H9 (cell line): Measurements from ENCODE around the gene ATP8A2. TPM values are rescaled to one million over a fixed set of nuclear protein-coding genes. Genes with fewer than 3 reads are reported as not detected.

ENCODE experiments used
- DNase-seq: peaks from one replicate; pipeline ENCODE4 v3.0.0-alpha.2; 2017
- H2AFZ ChIP-seq: one replicate; pipeline ENCODE4 v1.6.1; 2013; ENCODE audit warnings: mild to moderate bottlenecking, low read length, control low read depth, moderate library complexity
- H2AK5ac ChIP-seq: 2 replicates; pipeline ENCODE4 v1.6.1; 2013; ENCODE audit warnings: low read length, control low read depth, mixed read lengths; ENCODE audit not compliant: insufficient read length
- H2BK120ac ChIP-seq: one replicate; pipeline ENCODE4 v1.6.1; 2013; ENCODE audit warnings: low read depth, mild to moderate bottlenecking, low read length, control low read depth, inconsistent platforms; ENCODE audit not compliant: poor library complexity, severe bottlenecking
- H2BK12ac ChIP-seq: 2 replicates; pipeline ENCODE4 v1.6.1; 2013; ENCODE audit warnings: low read length, control low read depth, mixed read lengths, low read depth; ENCODE audit not compliant: insufficient read length
- H2BK15ac ChIP-seq: 2 replicates; pipeline ENCODE4 v1.6.1; 2013; ENCODE audit warnings: low read depth, low read length, control low read depth
- H2BK20ac ChIP-seq: one replicate; pipeline ENCODE4 v1.6.1; 2013; ENCODE audit warnings: low read depth, mild to moderate bottlenecking, low read length, control low read depth, inconsistent platforms; ENCODE audit not compliant: poor library complexity, severe bottlenecking
- H2BK5ac ChIP-seq: 2 replicates; pipeline ENCODE4 v1.6.1; 2013; ENCODE audit warnings: low read length, control low read depth, mixed read lengths; ENCODE audit not compliant: insufficient read length
- H3K14ac ChIP-seq: 2 replicates; pipeline ENCODE4 v1.6.1; 2013; ENCODE audit warnings: low read length, control low read depth; ENCODE audit not compliant: insufficient read depth
- H3K18ac ChIP-seq: 2 replicates; pipeline ENCODE4 v1.6.1; 2013; ENCODE audit warnings: low read depth, mild to moderate bottlenecking, mixed read lengths, low read length, control low read depth; ENCODE audit not compliant: insufficient read length
- H3K23ac ChIP-seq: 2 replicates; pipeline ENCODE4 v1.6.1; 2013; ENCODE audit warnings: low read length, control low read depth, mixed read lengths, low read depth; ENCODE audit not compliant: insufficient read length
- H3K23me2 ChIP-seq: 2 replicates; pipeline ENCODE4 v1.6.1; 2013; ENCODE audit warnings: low read depth, mild to moderate bottlenecking, mixed read lengths, low read length, control low read depth; ENCODE audit not compliant: insufficient read length, poor library complexity, severe bottlenecking
- H3K27ac ChIP-seq: 2 replicates; pipeline ENCODE4 v1.5.1; 2013; ENCODE audit warnings: low read length, control low read depth, mixed read lengths, low read depth; ENCODE audit not compliant: insufficient read length
- H3K27me3 ChIP-seq: 2 replicates; pipeline ENCODE4 v1.6.1; 2013; ENCODE audit warnings: low read length, control low read depth, inconsistent platforms; ENCODE audit not compliant: insufficient read depth
- H3K4ac ChIP-seq: 2 replicates; pipeline ENCODE4 v1.6.1; 2013; ENCODE audit warnings: low read depth, mild to moderate bottlenecking, control low read depth, inconsistent platforms, low read length, moderate library complexity
- H3K4me1 ChIP-seq: 2 replicates; pipeline ENCODE4 v1.6.1; 2013; ENCODE audit warnings: low read length, control low read depth, inconsistent platforms; ENCODE audit not compliant: insufficient read depth
- H3K4me2 ChIP-seq: 2 replicates; pipeline ENCODE4 v1.6.1; 2013; ENCODE audit warnings: low read length, control low read depth, mixed read lengths; ENCODE audit not compliant: insufficient read length, insufficient read depth
- H3K56ac ChIP-seq: 2 replicates; pipeline ENCODE4 v1.6.1; 2013; ENCODE audit warnings: low read depth, mild to moderate bottlenecking, mixed read lengths, low read length, control low read depth; ENCODE audit not compliant: insufficient read length
- H3K79me1 ChIP-seq: 2 replicates; pipeline ENCODE4 v1.6.1; 2013; ENCODE audit warnings: low read depth, mild to moderate bottlenecking, moderate library complexity, low read length, control low read depth, inconsistent platforms; ENCODE audit not compliant: insufficient read depth, poor library complexity, severe bottlenecking
- H3K79me2 ChIP-seq: 2 replicates; pipeline ENCODE4 v1.6.1; 2013; ENCODE audit warnings: low read length, control low read depth, inconsistent platforms; ENCODE audit not compliant: insufficient read depth
- H3K9ac ChIP-seq: 2 replicates; pipeline ENCODE4 v1.6.1; 2013; ENCODE audit warnings: low read length, control low read depth, mixed read lengths; ENCODE audit not compliant: insufficient read length; ENCODE audit errors: extremely low read depth
- H3K9me3 ChIP-seq: one replicate; pipeline ENCODE4 v1.6.1; 2013; ENCODE audit warnings: low read depth, low read length, inconsistent platforms; ENCODE audit not compliant: control insufficient read depth
- H3T11ph ChIP-seq: one replicate; pipeline ENCODE4 v1.6.1; 2013; ENCODE audit warnings: mild to moderate bottlenecking, low read length, control low read depth, inconsistent platforms
- H4K20me1 ChIP-seq: one replicate; pipeline ENCODE4 v1.6.1; 2013; ENCODE audit not compliant: control insufficient read depth, insufficient read length, insufficient read depth
- H4K5ac ChIP-seq: 2 replicates; pipeline ENCODE4 v1.6.1; 2013; ENCODE audit warnings: low read depth, mild to moderate bottlenecking, mixed read lengths, low read length, control low read depth; ENCODE audit not compliant: insufficient read length
- H4K8ac ChIP-seq: replicated peaks from 2 replicates; pipeline ENCODE4 v1.6.1; 2013; ENCODE audit warnings: low read length, control low read depth, mixed read lengths, low read depth; ENCODE audit not compliant: insufficient read length
- H4K91ac ChIP-seq: 2 replicates; pipeline ENCODE4 v1.6.1; 2013; ENCODE audit warnings: low read depth, mild to moderate bottlenecking, moderate library complexity, mixed read lengths, low read length, control low read depth; ENCODE audit not compliant: insufficient read length
- H3K27ac Mint-ChIP-seq, 3 experiments: 2 replicates in 2 of 3; 3 replicates in 1 of 3; pipeline ENCODE4 v1.8.0; 2020 to 2021; ENCODE audit warnings: mixed read lengths in 3 of 3, mild to moderate bottlenecking in 1 of 3, moderate library complexity in 1 of 3
- H3K27me3 Mint-ChIP-seq: 2 replicates; pipeline ENCODE4 v1.8.0; 2021; ENCODE audit warnings: low read depth, mild to moderate bottlenecking, moderate library complexity, mixed read lengths
- H3K36me3 Mint-ChIP-seq, 3 experiments: 2 replicates in 2 of 3; 3 replicates in 1 of 3; pipeline ENCODE4 v1.8.0; 2020 to 2021; ENCODE audit warnings: low read depth in 3 of 3, mixed read lengths in 3 of 3; ENCODE audit not compliant: insufficient read depth in 1 of 3
- H3K4me1 Mint-ChIP-seq, 2 experiments: 2 replicates each; pipeline ENCODE4 v1.8.0; 2020; ENCODE audit warnings: mixed read lengths in 2 of 2
- H3K4me3 Mint-ChIP-seq, 2 experiments: 2 replicates in 1 of 2; 3 replicates in 1 of 2; pipeline ENCODE4 v1.8.0; 2020 to 2021; ENCODE audit warnings: mild to moderate bottlenecking in 2 of 2, mixed read lengths in 2 of 2, moderate library complexity in 1 of 2
- H3K9me3 Mint-ChIP-seq, 2 experiments: 2 replicates in 1 of 2; 3 replicates in 1 of 2; pipeline ENCODE4 v1.8.0; 2020; ENCODE audit warnings: mild to moderate bottlenecking in 2 of 2, mixed read lengths in 2 of 2, moderate library complexity in 1 of 2
- WGBS: extraction: QIAGEN DNeasy Blood & Tissue Kit; methylation state at CpG from one replicate; pipeline ENCODE4 v1.1.7; 2013; ENCODE audit warnings: missing lambda C conversion rate, low lambda C conversion rate, mixed read lengths; ENCODE audit not compliant: insufficient read length; ENCODE audit errors: extremely low coverage; 5-methylcytosine and 5-hydroxymethylcytosine counted together
- total RNA-seq: library from RNA; stranded (reverse); gene quantifications from 2 replicates; pipeline ENCODE4 v1.2.1, GENCODE V29; 2021
- TF ChIP-seq, protein P1 (sequence below): fragments of 200-600 bp; sonication (generic); conservative IDR thresholded peaks from 3 replicates; pipeline ENCODE4 v1.8.0; 2021; ENCODE audit warnings: antibody characterized with exemption, mild to moderate bottlenecking

Gene ATP8A2
- total RNA-seq, 1 experiment from 2014 or later: 18.2 TPM

DNA sequence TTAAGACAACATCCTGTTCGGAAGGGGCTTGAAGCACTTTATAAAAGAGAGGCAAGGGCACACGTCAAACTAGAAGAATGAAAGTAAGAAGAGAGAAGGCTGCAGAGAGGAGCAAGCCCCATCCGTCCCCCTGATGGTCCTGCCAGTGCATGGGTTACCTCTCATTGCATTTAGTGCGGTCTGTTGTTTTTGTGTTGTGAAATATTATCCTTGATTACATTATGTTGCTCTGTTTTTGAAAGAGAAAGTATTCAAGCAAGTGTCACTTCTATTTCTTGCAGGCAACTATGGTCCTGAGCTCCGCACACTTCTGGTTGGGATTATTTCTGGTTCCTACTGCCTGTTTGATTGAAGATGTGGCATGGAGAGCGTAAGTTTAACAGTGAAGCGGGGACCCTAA lies 589.5 kb downstream of the ATP8A2 start:
- H3K27ac ChIP-seq: no peak overlapping the region
- H3K4me1 ChIP-seq: no peaks in the 10 kb centered on the region
- H4K91ac ChIP-seq: no peak overlapping the region
- H3K27me3 Mint-ChIP-seq: no peaks in the 10 kb centered on the region; the same call in 1 of the 2 replicates
- WGBS: no CpG with 5 or more reads among the region's 7 CpGs
- H3K79me1 ChIP-seq: no peaks in the 10 kb centered on the region
- H2AFZ ChIP-seq: no peak overlapping the region
- no peaks in the 10 kb centered on the region for H3K9me3 ChIP-seq
- no peak overlapping the region for H4K5ac ChIP-seq
- TF ChIP-seq, protein P1, sequence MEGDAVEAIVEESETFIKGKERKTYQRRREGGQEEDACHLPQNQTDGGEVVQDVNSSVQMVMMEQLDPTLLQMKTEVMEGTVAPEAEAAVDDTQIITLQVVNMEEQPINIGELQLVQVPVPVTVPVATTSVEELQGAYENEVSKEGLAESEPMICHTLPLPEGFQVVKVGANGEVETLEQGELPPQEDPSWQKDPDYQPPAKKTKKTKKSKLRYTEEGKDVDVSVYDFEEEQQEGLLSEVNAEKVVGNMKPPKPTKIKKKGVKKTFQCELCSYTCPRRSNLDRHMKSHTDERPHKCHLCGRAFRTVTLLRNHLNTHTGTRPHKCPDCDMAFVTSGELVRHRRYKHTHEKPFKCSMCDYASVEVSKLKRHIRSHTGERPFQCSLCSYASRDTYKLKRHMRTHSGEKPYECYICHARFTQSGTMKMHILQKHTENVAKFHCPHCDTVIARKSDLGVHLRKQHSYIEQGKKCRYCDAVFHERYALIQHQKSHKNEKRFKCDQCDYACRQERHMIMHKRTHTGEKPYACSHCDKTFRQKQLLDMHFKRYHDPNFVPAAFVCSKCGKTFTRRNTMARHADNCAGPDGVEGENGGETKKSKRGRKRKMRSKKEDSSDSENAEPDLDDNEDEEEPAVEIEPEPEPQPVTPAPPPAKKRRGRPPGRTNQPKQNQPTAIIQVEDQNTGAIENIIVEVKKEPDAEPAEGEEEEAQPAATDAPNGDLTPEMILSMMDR: no peak
- H3K27me3 ChIP-seq: no peaks in the 10 kb centered on the region
- H3K27ac Mint-ChIP-seq: no peak overlapping the region
- no peak for DNase-seq
- H2BK20ac ChIP-seq: no peak overlapping the region
- no peaks in the 10 kb centered on the region for H4K20me1 ChIP-seq
- H3K4me2 ChIP-seq: no peak overlapping the region
- no peak overlapping the region for H3K18ac ChIP-seq
- H3K4me3 Mint-ChIP-seq: no peak overlapping the region
- no peak overlapping the region for H3K9ac ChIP-seq
- no peak overlapping the region for H2BK12ac ChIP-seq
- H3K4me1 Mint-ChIP-seq: peaks cover 9 to 10% of the 10 kb centered on the region in 2 experiments
- no peaks in the 10 kb centered on the region for H3K79me2 ChIP-seq
- H3T11ph ChIP-seq: no peak overlapping the region
- H3K56ac ChIP-seq: no peak overlapping the region
- H3K4ac ChIP-seq: no peak overlapping the region
- H3K9me3 Mint-ChIP-seq: peaks cover 9 to 11% of the 10 kb centered on the region in 2 experiments
- H3K14ac ChIP-seq: no peak overlapping the region
- H2AK5ac ChIP-seq: no peak overlapping the region
- no peak overlapping the region for H3K23ac ChIP-seq
- H2BK5ac ChIP-seq: no peak overlapping the region
- no peak overlapping the region for H4K8ac ChIP-seq
- H2BK15ac ChIP-seq: no peak overlapping the region
- H3K23me2 ChIP-seq: no peaks in the 10 kb centered on the region
- H2BK120ac ChIP-seq: no peak overlapping the region
- peaks cover 0 to 9% (median 5%) of the 10 kb centered on the region in 3 experiments; a peak in 4 of 7 replicates for H3K36me3 Mint-ChIP-seq
